ENCODE results near the gene MASTL.

DNA sequence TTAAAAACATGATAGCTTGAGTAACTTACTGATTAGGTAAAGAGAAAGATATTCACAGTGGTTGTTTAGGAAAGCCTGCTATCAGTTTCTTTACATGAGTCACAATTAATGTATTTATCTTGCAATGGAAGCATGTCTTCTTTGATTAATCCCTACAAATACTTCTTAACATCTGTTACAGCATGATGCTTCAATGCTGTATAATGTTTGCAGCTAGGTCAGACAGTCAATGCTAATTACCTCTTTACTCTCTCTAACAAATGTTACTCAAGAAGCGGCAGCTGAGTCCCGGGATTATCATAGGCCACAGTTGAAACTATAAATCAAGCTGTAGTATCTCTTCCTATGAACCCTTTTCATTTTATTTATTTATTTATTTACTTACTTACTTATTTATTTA, 52.2 kb downstream of the MASTL start:
- TF ChIP-seq EZH2 (IDR thresholded peaks at IDR 0.05; ENCODE audit: low read length, missing control alignments), result no peak
- TF ChIP-seq, protein P1, sequence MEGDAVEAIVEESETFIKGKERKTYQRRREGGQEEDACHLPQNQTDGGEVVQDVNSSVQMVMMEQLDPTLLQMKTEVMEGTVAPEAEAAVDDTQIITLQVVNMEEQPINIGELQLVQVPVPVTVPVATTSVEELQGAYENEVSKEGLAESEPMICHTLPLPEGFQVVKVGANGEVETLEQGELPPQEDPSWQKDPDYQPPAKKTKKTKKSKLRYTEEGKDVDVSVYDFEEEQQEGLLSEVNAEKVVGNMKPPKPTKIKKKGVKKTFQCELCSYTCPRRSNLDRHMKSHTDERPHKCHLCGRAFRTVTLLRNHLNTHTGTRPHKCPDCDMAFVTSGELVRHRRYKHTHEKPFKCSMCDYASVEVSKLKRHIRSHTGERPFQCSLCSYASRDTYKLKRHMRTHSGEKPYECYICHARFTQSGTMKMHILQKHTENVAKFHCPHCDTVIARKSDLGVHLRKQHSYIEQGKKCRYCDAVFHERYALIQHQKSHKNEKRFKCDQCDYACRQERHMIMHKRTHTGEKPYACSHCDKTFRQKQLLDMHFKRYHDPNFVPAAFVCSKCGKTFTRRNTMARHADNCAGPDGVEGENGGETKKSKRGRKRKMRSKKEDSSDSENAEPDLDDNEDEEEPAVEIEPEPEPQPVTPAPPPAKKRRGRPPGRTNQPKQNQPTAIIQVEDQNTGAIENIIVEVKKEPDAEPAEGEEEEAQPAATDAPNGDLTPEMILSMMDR (conservative IDR thresholded peaks at IDR 0.05 in 1 of 2, IDR thresholded peaks at IDR 0.05 in 1 of 2; ENCODE audit: low read depth in 1 of 2, low read length in 2 of 2), result no peak

Measured in fibroblast of lung (primary cell).